HCT116 (cell line): Measurements from ENCODE around the gene PTPRJ. TPM values are rescaled to one million over a fixed set of nuclear protein-coding genes. Genes with fewer than 3 reads are reported as not detected.

ENCODE experiments used
- ATAC-seq: fragments of 200-7000 bp; cut with Tn5 transposase; 2 replicates; pipeline ENCODE4 v1.9.1; 2020; ENCODE audit warnings: mild to moderate bottlenecking, moderate library complexity
- BruUV-seq: library from RNA; stranded (reverse); fragments of 400-500 nt; replicated peaks from 2 replicates; lab custom pipeline; 2021; lab: Mats Ljungman, UMichigan
- CTCF ChIA-PET: fragments of 300-600 bp; sonication (Branson Sonifier 250); formaldehyde crosslinking; loops from one replicate; lab custom pipeline; 2021; ENCODE audit warnings: antibody characterized with exemption; lab: Charles Lee
- POLR2A ChIA-PET: fragments of 300-600, 350-600 bp; sonication (Branson Sonifier 250); formaldehyde crosslinking; loops from one replicate; lab custom pipeline; 2021; ENCODE audit warnings: antibody characterized with exemption; lab: Charles Lee
- RAD21 ChIA-PET, 2 experiments: fragments of 300-600 bp; sonication (Branson Sonifier 250); formaldehyde crosslinking; loops; one replicate each; lab custom pipeline; 2023; ENCODE audit warnings: low total read pairs in 2 of 2; ENCODE audit not compliant: uncharacterized antibody in 2 of 2, unreplicated experiment in 2 of 2, low non-redundant PET in 1 of 2; lab: Charles Lee
- DNase-seq: peaks from one replicate; pipeline ENCODE4 v3.0.0-alpha.2; 2010; ENCODE audit warnings: low read depth, low spot score
- H2AFZ ChIP-seq: fragments of 200-600 bp; shearing (Covaris generic), sonication (generic); 2 replicates; pipeline ENCODE4 v1.6.1; 2017; ENCODE audit warnings: low read depth, mixed run types, mixed read lengths, antibody characterized with exemption, low read length; ENCODE audit not compliant: poor library complexity, severe bottlenecking
- H3K27ac ChIP-seq: 2 replicates; pipeline ENCODE4 v1.5.1; 2012; ENCODE audit warnings: low read depth, low read length
- H3K27me3 ChIP-seq: fragments of 200-600 bp; sonication (generic); 2 replicates; pipeline ENCODE4 v1.6.1; 2016; ENCODE audit warnings: mixed run types, low read length, mixed read lengths; ENCODE audit not compliant: insufficient read depth
- H3K36me3 ChIP-seq, 2 experiments: fragments of 200-500 bp in 1 of 2; fragments of 200-600 bp in 1 of 2; sonication (Bioruptor generic) in 1 of 2; sonication (generic) in 1 of 2; 2 replicates each; pipeline versions ENCODE4 v1.5.1 to v1.6.1; 2014 to 2016; ENCODE audit warnings: low read length in 2 of 2, inconsistent platforms in 1 of 2, mixed read lengths in 1 of 2, mixed run types in 1 of 2; ENCODE audit not compliant: insufficient read depth in 2 of 2, control insufficient read depth in 1 of 2
- H3K4me1 ChIP-seq, 2 experiments: fragments of 200-600 bp in 1 of 2; sonication (generic) in 1 of 2; 2 replicates each; pipeline versions ENCODE4 v1.5.1 to v1.6.1; 2012 to 2017; ENCODE audit warnings: low read length in 2 of 2, inconsistent platforms in 1 of 2, mild to moderate bottlenecking in 1 of 2, mixed read lengths in 1 of 2, mixed run types in 1 of 2, moderate library complexity in 1 of 2; ENCODE audit not compliant: insufficient read depth in 2 of 2, control insufficient read depth in 1 of 2
- H3K4me2 ChIP-seq: fragments of 200-600 bp; sonication (generic); 2 replicates; pipeline ENCODE4 v1.6.1; 2017; ENCODE audit warnings: mixed run types, low read length, mixed read lengths
- H3K4me3 ChIP-seq, 2 experiments: fragments of 200-600 bp in 1 of 2; sonication (generic) in 1 of 2; replicated peaks in 1 of 2; 2 replicates each; pipeline ENCODE4 v1.5.1; 2011 to 2016; ENCODE audit warnings: low read length in 2 of 2, control low read depth in 1 of 2, low read depth in 1 of 2, mild to moderate bottlenecking in 1 of 2, mixed read lengths in 1 of 2, mixed run types in 1 of 2
- H3K79me2 ChIP-seq: fragments of 200-600 bp; sonication (generic); 2 replicates; pipeline ENCODE4 v1.6.1; 2017; ENCODE audit warnings: mild to moderate bottlenecking, mixed run types, low read length, moderate library complexity, mixed read lengths; ENCODE audit not compliant: insufficient read depth
- H3K9ac ChIP-seq: fragments of 200-600 bp; sonication (generic); 2 replicates; pipeline ENCODE4 v1.6.1; 2016; ENCODE audit warnings: low read length, mixed read lengths
- H3K9me2 ChIP-seq: fragments of 200-600 bp; sonication (generic), shearing (Covaris generic); 2 replicates; pipeline ENCODE4 v1.6.1; 2017; ENCODE audit warnings: mixed run types, mild to moderate bottlenecking, moderate library complexity; ENCODE audit not compliant: insufficient read depth
- H3K9me3 ChIP-seq, 2 experiments: fragments of 200-500 bp in 1 of 2; fragments of 200-600 bp in 1 of 2; sonication (Bioruptor generic) in 1 of 2; sonication (generic) in 1 of 2; 2 replicates each; pipeline ENCODE4 v1.6.1; 2014 to 2017; ENCODE audit warnings: low read length in 2 of 2, mixed read lengths in 2 of 2, inconsistent platforms in 1 of 2, low read depth in 1 of 2, mild to moderate bottlenecking in 1 of 2, mixed run types in 1 of 2, moderate library complexity in 1 of 2; ENCODE audit not compliant: control insufficient read depth in 1 of 2, insufficient read depth in 1 of 2
- H4K20me1 ChIP-seq: fragments of 200-600 bp; sonication (generic), shearing (Covaris generic); 2 replicates; pipeline ENCODE4 v1.6.1; 2017; ENCODE audit warnings: mixed run types, mild to moderate bottlenecking, moderate library complexity; ENCODE audit not compliant: insufficient read depth
- CBX3 ChIP-seq: IDR thresholded peaks from 2 replicates; pipeline ENCODE4 v1.6.1; 2012; ENCODE audit warnings: low read depth
- CTCF ChIP-seq, 3 experiments: fragments of 200-600 bp in 1 of 3; sonication (generic) in 1 of 3; IDR thresholded peaks in 2 of 3; conservative IDR thresholded peaks in 1 of 3; 2 replicates each; pipeline ENCODE4 v1.5.1; 2012 to 2017; ENCODE audit warnings: low read depth in 2 of 3, low read length in 2 of 3, antibody characterized with exemption in 1 of 3, borderline replicate concordance in 1 of 3, control low read depth in 1 of 3, mild to moderate bottlenecking in 1 of 3, mixed read lengths in 1 of 3, mixed run types in 1 of 3, moderate library complexity in 1 of 3; ENCODE audit not compliant: insufficient read depth in 1 of 3
- EGR1 ChIP-seq: IDR thresholded peaks from 2 replicates; pipeline ENCODE4 v1.6.1; 2012; ENCODE audit warnings: low read depth
- EZH2 ChIP-seq: fragments of 200-600 bp; sonication (generic); IDR thresholded peaks from 2 replicates; pipeline ENCODE4 v1.6.1; 2017; ENCODE audit warnings: antibody characterized with exemption, mixed run types
- EZH2phosphoT487 ChIP-seq: fragments of 200-600 bp; IDR thresholded peaks from 2 replicates; pipeline ENCODE4 v1.6.1; 2018; ENCODE audit warnings: antibody characterized with exemption, borderline replicate concordance
- FOSL1 ChIP-seq: IDR thresholded peaks from 2 replicates; pipeline ENCODE4 v1.6.1; 2012; ENCODE audit warnings: low read depth
- POLR2A ChIP-seq: IDR thresholded peaks from 2 replicates; pipeline ENCODE4 v1.7.0; 2011; ENCODE audit warnings: borderline replicate concordance; ENCODE audit not compliant: insufficient read depth, insufficient read length; ENCODE audit errors: extremely low read depth
- RAD21 ChIP-seq: IDR thresholded peaks from 2 replicates; pipeline ENCODE4 v1.6.1; 2012; ENCODE audit warnings: low read depth, mild to moderate bottlenecking
- SIN3A ChIP-seq: IDR thresholded peaks from 2 replicates; pipeline ENCODE4 v1.6.1; 2012; ENCODE audit warnings: low read depth
- SP1 ChIP-seq: IDR thresholded peaks from 2 replicates; pipeline ENCODE4 v1.6.1; 2012; ENCODE audit warnings: low read depth
- SRF ChIP-seq: IDR thresholded peaks from 2 replicates; pipeline ENCODE4 v1.6.1; 2012; ENCODE audit warnings: low read depth
- TCF7L2 ChIP-seq: IDR thresholded peaks from 2 replicates; pipeline ENCODE4 v1.7.0; 2011; ENCODE audit warnings: borderline replicate concordance, inconsistent platforms; ENCODE audit not compliant: insufficient read depth, insufficient read length; ENCODE audit errors: extremely low read depth
- YY1 ChIP-seq: IDR thresholded peaks from 2 replicates; pipeline ENCODE4 v1.6.1; 2011; ENCODE audit warnings: low read length, low read depth, moderate library complexity, mild to moderate bottlenecking; ENCODE audit not compliant: insufficient replicate concordance; ENCODE audit errors: extremely low read depth
- ZBTB33 ChIP-seq: IDR thresholded peaks from 2 replicates; pipeline ENCODE4 v1.6.1; 2011; ENCODE audit warnings: mild to moderate bottlenecking, low read length, moderate library complexity; ENCODE audit not compliant: insufficient replicate concordance; ENCODE audit errors: extremely low read depth
- ZNF274 ChIP-seq: fragments of 200-500 bp; sonication (Bioruptor generic); IDR thresholded peaks from 2 replicates; pipeline ENCODE4 v1.6.1; 2014; ENCODE audit warnings: mild to moderate bottlenecking, low read depth, low read length, inconsistent platforms
- intact Hi-C: fragments of 100-400 bp; cut with micrococcal nuclease; formaldehyde crosslinking; loops from 2 replicates; pipeline ENCODE4 v1.10.0; 2022
- total RNA-seq: library from RNA; stranded (reverse); gene quantifications from one replicate; pipeline ENCODE4 v1.2.1, GENCODE V29; 2021; ENCODE audit not compliant: unreplicated experiment

The PTPRJ gene
- total RNA-seq, 1 experiment from 2014 or later = 19.1 TPM

DNA sequence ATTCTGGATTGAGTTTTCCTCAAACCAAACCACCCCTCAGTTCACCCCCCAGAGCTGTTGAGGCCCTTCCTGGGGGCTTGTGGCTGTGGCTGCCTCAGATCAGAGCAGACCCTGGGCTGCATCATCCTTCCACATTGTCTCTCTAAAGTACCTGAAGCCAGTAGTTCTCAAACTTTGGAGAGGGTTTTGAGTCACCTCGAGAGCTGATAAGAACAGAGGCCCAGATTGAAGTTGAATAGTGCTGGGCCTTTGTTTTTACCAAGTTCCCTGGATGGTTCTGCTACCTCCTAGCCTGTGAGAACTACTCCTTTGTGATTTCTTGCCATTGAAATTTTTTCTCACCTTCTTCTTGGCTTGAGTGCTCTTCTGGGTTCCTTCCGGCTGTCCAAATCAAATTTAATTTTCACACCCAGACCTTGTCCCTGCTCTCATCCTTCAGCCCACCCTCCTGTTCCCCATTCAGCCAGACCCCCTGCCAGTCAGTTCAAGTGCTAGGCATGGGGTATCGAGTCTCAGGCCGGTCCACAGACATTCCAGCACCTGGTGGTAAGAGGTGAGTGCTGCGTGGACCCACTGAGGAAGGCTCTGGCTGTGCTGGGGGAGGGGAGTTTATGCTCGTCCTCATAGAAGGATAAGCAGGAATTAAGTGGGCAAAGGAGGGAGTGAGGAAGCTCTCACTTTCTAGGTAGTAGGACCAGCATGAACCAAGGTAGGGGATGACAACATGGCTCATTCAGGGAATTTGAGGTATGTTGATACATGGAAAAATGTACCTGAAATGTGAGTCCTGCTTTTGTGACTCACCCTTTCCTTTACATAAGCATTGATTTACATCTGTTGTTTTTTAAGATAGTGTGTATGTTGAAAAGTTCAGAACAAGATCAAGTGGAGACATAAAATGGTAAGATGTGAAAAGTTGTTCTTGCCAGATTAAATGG is 116.5 kb downstream of the PTPRJ start:
- Histone ChIP-seq H3K9me3 (no peaks in the 10 kb centered on the region), H3K4me3 (no peak overlapping the region; a peak in 1 of 4 replicates), H3K9me2 (no peaks in the 10 kb centered on the region), H4K20me1 (no peaks in the 10 kb centered on the region), H3K9ac (0 out of 2 replicates have a peak overlapping the region, but pooled peaks have one; percentile 6), H3K36me3 (no peaks in the 10 kb centered on the region), H3K27me3 (no peaks in the 10 kb centered on the region), H3K27ac (no peak overlapping the region), H3K4me2 (peak overlapping the region; percentile 58), H3K4me1 (peaks cover 22 to 30% of the 10 kb centered on the region in 2 experiments), H2AFZ (no peak overlapping the region), H3K79me2 (no peaks in the 10 kb centered on the region; the same call in 1 of the 2 replicates)
- ChIA-PET RAD21 (no interaction called here), POLR2A (no interaction called here), CTCF (interaction anchor here (1.0 to 1.5 kb wide), 2 partner anchors 8 to 13 kb away, joined by 3 to 4 read pairs; no protein-coding TSS in a partner anchor)
- peak; percentile 35 for DNase-seq
- ATAC-seq = peak; percentile 59; the same call in 1 of the 2 replicates
- intact Hi-C loops = no loop called here
- TF ChIP-seq FOSL1 = peak; percentile 34; the same call in 1 of the 2 replicates
- TF ChIP-seq SP1 = 0 out of 2 replicates have a peak, but pooled peaks have one; percentile 13
- no peak for TF ChIP-seq RAD21
- peak in 1 of 3 experiments; percentile 29; a peak in 3 of 6 replicates for TF ChIP-seq CTCF (IDR thresholded peaks at IDR 0.05 in 2 of 3, conservative IDR thresholded peaks at IDR 0.05 in 1 of 3; ENCODE audit: borderline replicate concordance in 1 of 3, insufficient read depth in 1 of 3, low read depth in 2 of 3, low read length in 2 of 3)
- no TSS peak for BruUV-seq

DNA sequence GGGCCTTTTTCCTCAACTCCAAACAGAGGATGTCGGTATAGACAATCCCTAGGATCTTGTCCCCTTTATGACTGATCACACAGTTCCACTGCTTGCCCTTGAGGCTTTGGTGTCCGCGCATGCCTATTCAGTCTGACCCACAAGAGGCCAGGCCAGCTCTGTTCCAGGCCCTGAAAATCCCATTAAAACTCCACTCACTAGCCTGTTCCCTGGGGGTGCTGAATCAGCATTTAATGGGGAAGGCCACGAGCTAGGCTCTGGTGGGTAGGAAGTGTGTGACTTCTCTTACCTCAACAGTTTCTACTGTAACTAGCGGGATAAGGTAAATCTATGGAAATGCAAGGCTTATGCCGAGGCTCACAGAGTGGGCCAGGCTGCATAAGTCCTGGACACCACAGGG is 117.7 kb downstream of the PTPRJ start:
- Histone ChIP-seq H3K4me3 (no peak overlapping the region), H3K9ac (no peak overlapping the region), H4K20me1 (no peaks in the 10 kb centered on the region), H3K79me2 (no peaks in the 10 kb centered on the region; the same call in 1 of the 2 replicates), H2AFZ (no peak overlapping the region), H3K9me2 (no peaks in the 10 kb centered on the region), H3K36me3 (no peaks in the 10 kb centered on the region), H3K27ac (no peak overlapping the region), H3K9me3 (no peaks in the 10 kb centered on the region), H3K4me1 (peaks cover 22 to 28% of the 10 kb centered on the region in 2 experiments), H3K27me3 (no peaks in the 10 kb centered on the region), H3K4me2 (no peak overlapping the region)
- no TSS peak for BruUV-seq
- POLR2A ChIA-PET = no interaction called here
- RAD21 ChIA-PET = no interaction called here
- CTCF ChIA-PET = interaction anchor here (1.5 kb wide), 1 partner anchor 11 kb away, joined by 4 read pairs; no protein-coding TSS in a partner anchor
- no peak for ATAC-seq
- intact Hi-C loops = no loop called here
- no peak for DNase-seq
- TF ChIP-seq ZBTB33 (no peak), SRF (no peak), SIN3A (no peak), CBX3 (no peak), EGR1 (no peak), TCF7L2 (no peak), EZH2 (no peak), YY1 (no peak), POLR2A (no peak), EZH2phosphoT487 (no peak), ZNF274 (no peak)
